GM19328 (cell line): Measurements from ENCODE around the gene ZBTB33.

Experiments
- ATAC-seq: cut with Tn5 transposase; IDR thresholded peaks from one replicate; pipeline ENCODE4 v1.9.1; 2021; ENCODE audit warnings: mild to moderate bottlenecking, moderate library complexity; ENCODE audit not compliant: unreplicated experiment

ZBTB33 gene

GRCh38 chrX:120250522-120251271, at the start of gene ZBTB33:
ZBTB33 (plus strand) TSS chrX:120250812; CDS start chrX:120253416, 2,604 bp downstream.
- peak; percentile 95 for ATAC-seq

GRCh38 chrX:120200851-120201250, 49.8 kb upstream of the ZBTB33 start:
- ATAC-seq = no peak

GRCh38 chrX:120205816-120206753, 44.5 kb upstream of the ZBTB33 start:
- no peak for ATAC-seq

- no peak for ATAC-seq
Measured at GRCh38 chrX:120207009-120207605, 43.5 kb upstream of the ZBTB33 start.

- peak; percentile 77 for ATAC-seq
Measured at GRCh38 chrX:120213438-120214265, 37.0 kb upstream of the ZBTB33 start.

GRCh38 chrX:120223374-120223773, 27.2 kb upstream of the ZBTB33 start:
- ATAC-seq = no peak

GRCh38 chrX:120224388-120224787, 26.2 kb upstream of the ZBTB33 start:
- no peak for ATAC-seq

DNA sequence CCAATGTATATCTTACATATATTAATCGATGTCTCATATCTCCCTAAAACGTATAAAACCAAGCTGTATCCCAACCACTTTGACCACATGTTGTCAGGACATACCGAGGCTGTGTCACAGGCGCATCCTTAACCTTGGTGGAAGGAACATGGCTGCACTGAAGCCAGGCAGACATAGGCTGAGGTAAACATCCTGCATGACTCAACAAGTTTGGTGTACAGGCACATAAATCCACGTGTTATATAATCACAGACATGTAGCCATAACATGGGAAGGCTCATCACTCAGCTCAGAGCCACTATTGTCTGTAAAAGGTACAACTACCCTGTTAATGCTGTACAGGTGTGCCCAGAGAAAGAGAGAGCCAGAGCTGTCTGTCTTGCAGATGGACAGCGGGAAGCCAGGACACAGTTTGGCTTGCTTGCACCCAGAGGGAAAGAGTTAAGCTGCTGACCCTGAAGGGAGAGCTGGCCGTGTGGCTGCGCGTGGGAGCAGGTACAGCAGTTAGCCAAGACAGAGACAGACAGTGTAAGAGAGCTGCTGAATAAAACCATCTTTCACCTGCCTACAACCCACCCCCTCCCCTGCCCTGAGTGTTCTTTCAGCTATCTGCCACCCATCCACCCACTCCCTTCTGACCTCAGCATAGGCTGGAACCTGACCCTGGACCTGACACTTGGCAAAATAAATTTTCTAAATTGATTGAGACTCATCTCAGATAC, 22.3 kb upstream of the ZBTB33 start:
- ATAC-seq = no peak

GRCh38 chrX:120235284-120235683, 15.3 kb upstream of the ZBTB33 start:
- no peak for ATAC-seq

GRCh38 chrX:120236687-120237479, 13.7 kb upstream of the ZBTB33 start:
- ATAC-seq = no peak

- no peak for ATAC-seq
Measured at GRCh38 chrX:120238933-120239332, 11.7 kb upstream of the ZBTB33 start.

GRCh38 chrX:120242813-120243212, 7.8 kb upstream of the ZBTB33 start:
- no peak for ATAC-seq

GRCh38 chrX:120244395-120244734, 6.2 kb upstream of the ZBTB33 start:
- ATAC-seq = peak; percentile 15

DNA sequence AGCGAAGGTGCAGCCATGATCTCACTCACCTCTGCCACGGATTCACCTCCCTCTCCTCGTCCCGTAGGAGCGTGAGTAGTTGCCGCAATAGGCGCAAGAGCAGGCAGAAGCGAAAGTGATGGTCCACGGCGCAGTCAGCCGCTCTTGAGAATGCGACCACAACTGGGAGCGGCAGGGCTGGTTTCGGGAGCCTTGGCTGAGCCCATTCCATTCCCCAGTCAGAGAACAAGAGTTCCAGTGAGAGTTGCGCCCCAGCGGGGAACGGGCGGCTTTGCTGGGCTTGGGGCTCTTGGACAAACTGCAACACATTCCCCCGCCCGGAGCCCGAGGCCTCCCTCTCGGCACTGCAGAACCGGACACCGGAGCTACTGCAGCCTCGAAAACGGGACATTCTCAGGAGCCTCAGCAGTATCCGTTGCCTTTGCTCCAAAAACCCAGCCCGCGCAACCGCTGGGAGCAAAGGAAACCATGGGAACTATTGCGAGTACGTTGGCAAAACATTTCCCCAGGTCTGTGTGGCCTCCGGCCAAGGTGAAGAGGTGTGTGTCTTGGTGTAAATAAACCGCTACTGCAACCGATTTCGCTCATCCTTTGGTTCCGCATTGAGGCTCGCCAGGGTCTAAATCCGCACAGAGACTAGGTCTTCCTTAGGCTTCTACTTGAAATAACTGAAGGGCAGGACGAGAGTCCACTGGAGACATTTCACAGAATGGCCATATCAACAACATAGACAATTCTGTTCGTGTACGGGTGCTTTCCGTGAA, 5.7 kb upstream of the ZBTB33 start:
- ATAC-seq = peak; percentile 60

- ATAC-seq = no peak
Measured at GRCh38 chrX:120251471-120252011, 929 bp downstream of the ZBTB33 start.

GRCh38 chrX:120253784-120254183, 3.2 kb downstream of the ZBTB33 start:
- no peak for ATAC-seq

GRCh38 chrX:120260369-120260768, 9.8 kb downstream of the ZBTB33 start:
- ATAC-seq = no peak
